HL-60 (cell line): ENCODE results near the gene DBI.

Source experiments
- CTCF ChIP-seq: IDR thresholded peaks from one replicate; pipeline ENCODE4 v1.5.1; 2011; ENCODE audit warnings: low read length, control low read depth, inconsistent platforms; ENCODE audit not compliant: insufficient read depth
- GABPA ChIP-seq: IDR thresholded peaks from 2 replicates; pipeline ENCODE4 v1.6.1; 2012; ENCODE audit warnings: low read depth
- POLR2AphosphoS5 ChIP-seq: IDR thresholded peaks from 2 replicates; pipeline ENCODE4 v1.6.1; 2012; ENCODE audit warnings: low read depth

GRCh38 chr2:119402645-119403560, 36.1 kb downstream of the DBI start:
- TF ChIP-seq CTCF (no peak), POLR2AphosphoS5 (no peak), GABPA (no peak)
